Panc1 (cell line): Measurements from ENCODE around the gene ERCC6. TPM values are rescaled to one million over a fixed set of nuclear protein-coding genes. Genes with fewer than 3 reads are reported as not detected.

Source experiments
- ATAC-seq: fragments of 200-7000 bp; cut with Tn5 transposase; 2 replicates; pipeline ENCODE4 v1.9.1; 2020; ENCODE audit warnings: mild to moderate bottlenecking, moderate library complexity
- BruUV-seq: library from RNA; stranded (reverse); fragments of 400-500 nt; replicated peaks from 2 replicates; lab custom pipeline; 2021; lab: Mats Ljungman, UMichigan
- CTCF ChIA-PET: fragments of 300-600 bp; sonication (Branson Sonifier 250); formaldehyde crosslinking; loops from one replicate; lab custom pipeline; 2022; ENCODE audit warnings: antibody characterized with exemption; lab: Charles Lee
- POLR2A ChIA-PET: fragments of 300-600 bp; sonication (Branson Sonifier 250); formaldehyde crosslinking; loops from one replicate; lab custom pipeline; 2022; ENCODE audit warnings: antibody characterized with exemption; lab: Charles Lee
- DNase-seq: peaks from one replicate; pipeline ENCODE4 v3.0.0-alpha.2; 2010; ENCODE audit warnings: low read depth, low spot score
- H3K27ac ChIP-seq: 2 replicates; pipeline ENCODE4 v1.5.1; 2011; ENCODE audit warnings: mild to moderate bottlenecking, low read length, inconsistent platforms
- H3K27me3 ChIP-seq: fragments of 200-500 bp; sonication (Bioruptor generic); 2 replicates; pipeline ENCODE4 v1.6.0; 2014; ENCODE audit warnings: low read length, inconsistent platforms; ENCODE audit not compliant: control insufficient read depth, insufficient read depth
- H3K36me3 ChIP-seq: fragments of 200-500 bp; sonication (Bioruptor generic); 2 replicates; pipeline ENCODE4 v1.5.1; 2014; ENCODE audit warnings: inconsistent platforms, mild to moderate bottlenecking, low read length, moderate library complexity; ENCODE audit not compliant: control insufficient read depth, insufficient read depth
- H3K4me1 ChIP-seq: 2 replicates; pipeline ENCODE4 v1.5.1; 2011; ENCODE audit warnings: inconsistent platforms, mild to moderate bottlenecking, low read length, moderate library complexity; ENCODE audit not compliant: control insufficient read depth, insufficient read depth
- H3K4me3 ChIP-seq, 2 experiments: 2 replicates each; pipeline ENCODE4 v1.5.1; 2011 to 2012; ENCODE audit warnings: low read depth in 2 of 2, low read length in 2 of 2, mild to moderate bottlenecking in 2 of 2, inconsistent platforms in 1 of 2, moderate library complexity in 1 of 2
- H3K9me3 ChIP-seq: fragments of 200-500 bp; sonication (Bioruptor generic); 2 replicates; pipeline ENCODE4 v1.5.1; 2014; ENCODE audit warnings: low read depth, mild to moderate bottlenecking, inconsistent platforms, low read length, moderate library complexity; ENCODE audit not compliant: control insufficient read depth, insufficient read depth
- CTCF ChIP-seq: fragments of 450-650 bp; IDR thresholded peaks from 2 replicates; pipeline ENCODE4 v1.5.1; 2017; ENCODE audit warnings: mild to moderate bottlenecking
- POLR2AphosphoS5 ChIP-seq: IDR thresholded peaks from 2 replicates; pipeline ENCODE4 v1.6.1; 2012; ENCODE audit warnings: mild to moderate bottlenecking, low read depth, low read length, moderate library complexity
- REST ChIP-seq, 2 experiments: IDR thresholded peaks; 2 replicates each; pipeline ENCODE4 v1.6.1; 2011 to 2012; ENCODE audit warnings: low read depth in 2 of 2, control low read depth in 1 of 2, low read length in 1 of 2, mild to moderate bottlenecking in 1 of 2, moderate library complexity in 1 of 2; ENCODE audit not compliant: insufficient read depth in 1 of 2
- SIN3A ChIP-seq: IDR thresholded peaks from 2 replicates; pipeline ENCODE4 v1.6.1; 2012; ENCODE audit warnings: low read depth, mild to moderate bottlenecking, low read length, moderate library complexity, borderline replicate concordance; ENCODE audit not compliant: insufficient read depth
- TCF7L2 ChIP-seq: IDR thresholded peaks from 2 replicates; pipeline ENCODE4 v1.6.1; 2011; ENCODE audit warnings: mild to moderate bottlenecking, low read depth, low read length, inconsistent platforms
- in situ Hi-C: cut with HindIII; loops from 2 replicates; pipeline ENCODE4 v1.10.0; 2016; ENCODE audit warnings: low sequenced_read_pairs, low pct_unique_long_range_greater_than_20kb
- intact Hi-C: fragments of 100-400 bp; cut with micrococcal nuclease; formaldehyde crosslinking; loops from one replicate; pipeline ENCODE4 v1.10.0; 2022; ENCODE audit not compliant: unreplicated experiment
- total RNA-seq: library from RNA; stranded (reverse); gene quantifications from one replicate; pipeline ENCODE4 v1.2.1, GENCODE V29; 2021; ENCODE audit not compliant: unreplicated experiment

Gene ERCC6
- total RNA-seq, 1 experiment from 2014 or later, result 19.1 TPM

DNA sequence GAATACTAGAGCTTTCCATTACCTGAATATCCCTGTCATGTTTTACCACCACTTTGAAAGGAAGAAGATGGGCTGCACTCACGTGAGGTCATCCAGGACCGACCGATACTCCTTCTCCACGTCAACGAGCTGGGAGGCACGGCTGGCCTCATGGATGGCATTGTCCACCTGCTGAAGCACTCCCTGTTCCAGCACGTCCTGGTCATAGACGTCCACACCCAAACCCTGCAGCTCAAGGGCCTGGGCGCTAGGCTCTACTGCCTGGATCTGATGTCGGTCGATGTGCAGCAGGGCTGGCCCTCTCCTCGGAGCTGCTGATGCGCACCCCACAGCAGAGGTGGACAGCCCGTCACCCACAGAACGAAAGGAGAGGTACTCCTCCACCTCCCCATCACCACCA lies 6.5 kb downstream of the ERCC6 start:
- no peak overlapping the region for H3K4me3 ChIP-seq
- ATAC-seq (no peak), DNase-seq (no peak)
- intact Hi-C loops, result no loop called here
- in situ Hi-C loops, result no loop called here
- TF ChIP-seq CTCF (no peak), POLR2AphosphoS5 (no peak), REST (IDR thresholded peaks at IDR 0.05; ENCODE audit: insufficient read depth in 1 of 2, low read depth in 2 of 2, low read length in 1 of 2) (no peak), TCF7L2 (no peak)
- peaks cover 10% of the 10 kb centered on the region; the same call in 1 of the 2 replicates for H3K36me3 ChIP-seq
- H3K27ac ChIP-seq, result no peak overlapping the region
- POLR2A ChIA-PET, result no interaction called here
- no TSS peak for BruUV-seq
- CTCF ChIA-PET, result no interaction called here
- no peaks in the 10 kb centered on the region for H3K27me3 ChIP-seq
- H3K9me3 ChIP-seq, result no peaks in the 10 kb centered on the region
- H3K4me1 ChIP-seq, result no peaks in the 10 kb centered on the region

- intact Hi-C loops (no loop called here), in situ Hi-C loops (no loop called here)
- H3K36me3 ChIP-seq, result peaks cover 17% of the 10 kb centered on the region; the same call in 1 of the 2 replicates
- no peak for TF ChIP-seq CTCF
- no peak for TF ChIP-seq TCF7L2
- ATAC-seq (no peak), DNase-seq (no peak)
- H3K4me3 ChIP-seq, result no peak overlapping the region
- no peaks in the 10 kb centered on the region for H3K27me3 ChIP-seq
- H3K27ac ChIP-seq, result no peak overlapping the region
- H3K4me1 ChIP-seq, result no peaks in the 10 kb centered on the region
- CTCF ChIA-PET, result no interaction called here
- POLR2A ChIA-PET, result no interaction called here
- H3K9me3 ChIP-seq, result no peaks in the 10 kb centered on the region
- no TSS peak for BruUV-seq
Measured at GRCh38 chr10:49528977-49529506, 9.9 kb downstream of the ERCC6 start.

DNA sequence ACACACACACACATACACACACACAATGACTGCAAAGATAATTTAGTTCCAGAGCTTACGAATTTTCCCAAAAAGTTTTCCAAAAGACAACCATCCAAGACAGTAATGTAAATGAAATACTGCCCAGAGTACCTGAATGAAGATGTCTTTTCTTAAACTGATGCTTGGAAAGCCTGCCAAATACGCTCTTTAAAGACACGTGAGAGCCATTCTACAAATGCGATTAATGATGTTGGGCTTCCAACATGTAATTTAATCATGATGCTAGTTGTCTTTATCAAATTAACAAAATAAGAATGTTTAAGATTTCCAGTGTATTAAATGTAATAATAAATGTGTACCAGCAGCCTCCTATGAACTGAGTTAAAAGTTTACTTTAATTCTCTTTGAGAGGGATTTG lies 11.1 kb downstream of the ERCC6 start:
- no peak for ATAC-seq
- ChIA-PET CTCF (no interaction called here), POLR2A (no interaction called here)
- Histone ChIP-seq H3K27me3 (no peaks in the 10 kb centered on the region), H3K4me1 (no peaks in the 10 kb centered on the region), H3K9me3 (no peaks in the 10 kb centered on the region), H3K27ac (no peak overlapping the region), H3K36me3 (peaks cover 17% of the 10 kb centered on the region; the same call in 1 of the 2 replicates), H3K4me3 (no peak overlapping the region)
- intact Hi-C loops, result no loop called here
- no TSS peak for BruUV-seq
- TF ChIP-seq CTCF (no peak), POLR2AphosphoS5 (no peak), REST (IDR thresholded peaks at IDR 0.05; ENCODE audit: insufficient read depth in 1 of 2, low read depth in 2 of 2, low read length in 1 of 2) (no peak), TCF7L2 (no peak), SIN3A (no peak)
- DNase-seq, result no peak
- in situ Hi-C loops, result no loop called here
